Ishikawa (cell line): Measurements from ENCODE around the gene FBXO21.

Source experiments
- CEBPB ChIP-seq: IDR thresholded peaks from 2 replicates; pipeline ENCODE4 v1.6.1; 2012
- CREB1 ChIP-seq: IDR thresholded peaks from 2 replicates; pipeline ENCODE4 v1.6.1; 2012; ENCODE audit warnings: low read depth
- EGR1 ChIP-seq: IDR thresholded peaks from 2 replicates; pipeline ENCODE4 v1.6.1; 2012
- EP300 ChIP-seq: IDR thresholded peaks from 2 replicates; pipeline ENCODE4 v1.6.1; 2012; ENCODE audit warnings: borderline replicate concordance
- FOXM1 ChIP-seq: IDR thresholded peaks from 2 replicates; pipeline ENCODE4 v1.6.1; 2012; ENCODE audit warnings: low read depth, borderline replicate concordance
- NFIC ChIP-seq: IDR thresholded peaks from 2 replicates; pipeline ENCODE4 v1.6.1; 2012
- RAD21 ChIP-seq: IDR thresholded peaks from 2 replicates; pipeline ENCODE4 v1.6.1; 2012; ENCODE audit warnings: low read depth
- REST ChIP-seq: IDR thresholded peaks from 2 replicates; pipeline ENCODE4 v1.6.1; 2012; ENCODE audit warnings: low read depth, mild to moderate bottlenecking
- TAF1 ChIP-seq: IDR thresholded peaks from 2 replicates; pipeline ENCODE4 v1.6.1; 2012; ENCODE audit warnings: low read depth, mild to moderate bottlenecking
- TCF12 ChIP-seq: IDR thresholded peaks from 2 replicates; pipeline ENCODE4 v1.6.1; 2012; ENCODE audit warnings: low read depth
- TEAD4 ChIP-seq: IDR thresholded peaks from 2 replicates; pipeline ENCODE4 v1.6.1; 2012
- YY1 ChIP-seq: IDR thresholded peaks from 2 replicates; pipeline ENCODE4 v1.6.1; 2012; ENCODE audit warnings: low read depth
- ZBTB7A ChIP-seq: IDR thresholded peaks from 2 replicates; pipeline ENCODE4 v1.6.1; 2012; ENCODE audit warnings: low read depth
- TF ChIP-seq, protein P1 (sequence below): IDR thresholded peaks from 2 replicates; pipeline ENCODE4 v1.6.1; 2012
- TF ChIP-seq, protein P2 (sequence below): IDR thresholded peaks from 2 replicates; pipeline ENCODE4 v1.6.1; 2012

Gene FBXO21

DNA sequence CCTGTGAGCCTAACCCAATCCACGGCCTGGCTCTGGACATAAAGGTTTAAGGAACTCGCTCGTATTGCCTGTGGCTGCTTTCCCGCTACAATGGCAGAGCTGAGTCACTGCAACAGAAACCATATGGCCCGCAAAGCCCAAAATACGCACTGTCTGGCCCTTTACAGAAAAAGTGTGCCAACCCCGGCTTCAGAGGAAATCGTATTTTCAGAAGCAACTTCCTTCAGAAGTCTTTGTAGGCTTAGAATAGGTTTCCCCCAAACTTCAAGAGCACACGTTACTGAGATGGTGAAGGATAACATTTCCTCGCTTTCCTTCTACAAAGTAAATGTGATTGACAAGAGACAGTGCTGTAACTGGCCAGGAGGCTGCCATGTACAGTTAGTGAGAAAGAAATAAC lies 56.2 kb downstream of the FBXO21 start:
- TF ChIP-seq EGR1, result no peak
- no peak for TF ChIP-seq RAD21
- TF ChIP-seq CEBPB, result no peak
- TF ChIP-seq, protein P1, sequence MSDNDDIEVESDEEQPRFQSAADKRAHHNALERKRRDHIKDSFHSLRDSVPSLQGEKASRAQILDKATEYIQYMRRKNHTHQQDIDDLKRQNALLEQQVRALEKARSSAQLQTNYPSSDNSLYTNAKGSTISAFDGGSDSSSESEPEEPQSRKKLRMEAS, result no peak
- TF ChIP-seq TEAD4, result no peak
- TF ChIP-seq NFIC, result no peak
- TF ChIP-seq CREB1, result no peak
- TF ChIP-seq ZBTB7A, result no peak
- TF ChIP-seq, protein P2, sequence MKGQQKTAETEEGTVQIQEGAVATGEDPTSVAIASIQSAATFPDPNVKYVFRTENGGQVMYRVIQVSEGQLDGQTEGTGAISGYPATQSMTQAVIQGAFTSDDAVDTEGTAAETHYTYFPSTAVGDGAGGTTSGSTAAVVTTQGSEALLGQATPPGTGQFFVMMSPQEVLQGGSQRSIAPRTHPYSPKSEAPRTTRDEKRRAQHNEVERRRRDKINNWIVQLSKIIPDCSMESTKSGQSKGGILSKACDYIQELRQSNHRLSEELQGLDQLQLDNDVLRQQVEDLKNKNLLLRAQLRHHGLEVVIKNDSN, result no peak
- TF ChIP-seq TAF1, result no peak

GRCh38 chr12:117130801-117131200 lies 59.5 kb downstream of the FBXO21 start:
- TF ChIP-seq TEAD4 (no peak), NFIC (no peak), TCF12 (no peak), TAF1 (no peak), EGR1 (no peak), REST (no peak), CEBPB (no peak), ZBTB7A (no peak), CREB1 (no peak), FOXM1 (no peak), YY1 (no peak), EP300 (no peak), RAD21 (no peak)
- TF ChIP-seq, protein P1, result no peak
- TF ChIP-seq, protein P2, result no peak

DNA sequence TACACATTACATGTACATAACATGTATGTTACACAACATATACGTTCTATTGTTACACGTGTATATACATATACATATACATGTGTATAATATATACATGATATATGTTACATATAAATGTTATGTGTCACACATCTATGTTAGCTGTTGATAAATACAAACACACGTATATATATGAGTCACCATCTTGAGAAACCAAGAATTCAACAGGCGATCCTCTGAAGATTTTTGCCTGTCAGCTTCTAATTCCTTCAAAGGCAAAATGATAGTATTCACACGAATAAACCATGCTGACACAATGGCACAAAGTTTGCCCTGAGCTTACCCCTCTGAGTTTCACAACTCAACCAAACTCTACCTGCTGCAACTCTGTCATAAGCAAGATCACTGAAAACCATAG lies 60.9 kb downstream of the FBXO21 start:
- no peak for TF ChIP-seq YY1
- TF ChIP-seq EP300, result no peak
- no peak for TF ChIP-seq TEAD4
- TF ChIP-seq NFIC, result no peak
- TF ChIP-seq FOXM1, result no peak
- TF ChIP-seq CEBPB, result no peak
- TF ChIP-seq ZBTB7A, result no peak

DNA sequence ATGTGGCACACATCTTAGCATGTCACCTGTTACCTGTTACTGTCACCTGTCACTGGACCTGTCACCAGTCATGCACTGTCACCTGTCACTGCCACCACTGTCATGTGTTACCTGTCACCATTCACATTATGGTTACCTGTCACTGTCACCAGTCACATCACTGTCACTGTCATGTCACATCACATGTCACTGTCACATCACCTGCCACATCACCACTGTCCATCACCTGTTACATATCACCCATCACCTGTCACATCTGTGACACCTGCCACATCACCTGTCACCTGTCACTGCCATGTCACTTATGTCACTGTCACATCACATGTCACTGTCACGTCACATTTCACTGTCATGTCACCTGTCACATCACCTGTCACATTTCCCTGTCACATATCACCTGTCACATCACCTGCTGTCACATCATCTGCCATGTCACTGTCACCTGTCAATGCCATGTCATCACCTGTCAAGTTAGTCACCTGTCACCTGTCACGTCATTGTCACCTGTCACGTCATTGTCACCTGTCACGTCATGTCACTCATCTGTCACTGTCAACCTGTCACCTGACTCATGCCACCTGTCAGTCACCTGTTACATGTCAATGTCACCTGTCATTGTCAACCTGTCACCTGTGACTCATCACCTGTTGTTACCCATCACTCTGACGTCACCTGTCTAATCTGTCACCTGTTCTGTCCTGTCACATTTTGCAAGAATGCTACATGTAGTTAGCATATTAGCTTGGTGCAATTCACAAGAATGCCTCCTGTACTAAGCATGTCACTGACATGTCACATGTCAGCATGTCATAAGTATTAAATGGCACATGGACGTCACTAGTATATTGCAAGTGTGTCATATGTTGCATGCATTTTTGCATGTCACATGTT lies 62.1 kb downstream of the FBXO21 start:
- TF ChIP-seq ZBTB7A (no peak), REST (no peak), YY1 (no peak), RAD21 (no peak), CEBPB (no peak), TAF1 (no peak), EGR1 (no peak), EP300 (no peak), TCF12 (no peak), FOXM1 (no peak), CREB1 (no peak), TEAD4 (no peak), NFIC (no peak)
- TF ChIP-seq, protein P1, result no peak
- TF ChIP-seq, protein P2, result no peak

DNA sequence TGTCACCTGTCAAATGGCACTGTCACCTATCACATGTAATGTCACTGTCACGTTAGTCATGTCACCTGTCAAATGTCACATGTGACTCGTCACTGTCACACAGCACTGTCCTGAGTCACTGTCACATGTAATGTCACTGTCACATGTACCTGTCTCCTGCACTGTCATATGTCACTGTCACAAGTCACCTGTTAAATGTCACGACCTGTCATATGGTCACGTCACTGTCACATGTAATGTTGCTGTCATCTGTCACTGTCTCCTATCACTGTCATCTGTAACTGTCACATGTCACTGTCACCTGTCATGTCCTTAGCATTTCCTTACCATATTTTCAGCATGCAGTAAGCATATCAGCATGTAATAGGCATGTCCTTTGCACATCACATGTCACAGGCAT lies 63.9 kb downstream of the FBXO21 start:
- TF ChIP-seq RAD21 (no peak), ZBTB7A (no peak), TEAD4 (no peak), REST (no peak), EP300 (no peak), NFIC (no peak), FOXM1 (no peak), YY1 (no peak), TCF12 (no peak)
- TF ChIP-seq, protein P2, result no peak
